HCT116 (cell line): ENCODE measurements around the gene HOXB2. TPM values are rescaled to one million over a fixed set of nuclear protein-coding genes. Genes with fewer than 3 reads are reported as not detected.

Source experiments
- ATAC-seq: fragments of 200-7000 bp; cut with Tn5 transposase; 2 replicates; pipeline ENCODE4 v1.9.1; 2020; ENCODE audit warnings: mild to moderate bottlenecking, moderate library complexity
- BruUV-seq: library from RNA; stranded (reverse); fragments of 400-500 nt; replicated peaks from 2 replicates; lab custom pipeline; 2021; lab: Mats Ljungman, UMichigan
- CTCF ChIA-PET: fragments of 300-600 bp; sonication (Branson Sonifier 250); formaldehyde crosslinking; loops from one replicate; lab custom pipeline; 2021; ENCODE audit warnings: antibody characterized with exemption; lab: Charles Lee
- POLR2A ChIA-PET: fragments of 300-600, 350-600 bp; sonication (Branson Sonifier 250); formaldehyde crosslinking; loops from one replicate; lab custom pipeline; 2021; ENCODE audit warnings: antibody characterized with exemption; lab: Charles Lee
- RAD21 ChIA-PET, 2 experiments: fragments of 300-600 bp; sonication (Branson Sonifier 250); formaldehyde crosslinking; loops; one replicate each; lab custom pipeline; 2023; ENCODE audit warnings: low total read pairs in 2 of 2; ENCODE audit not compliant: uncharacterized antibody in 2 of 2, unreplicated experiment in 2 of 2, low non-redundant PET in 1 of 2; lab: Charles Lee
- DNase-seq: peaks from one replicate; pipeline ENCODE4 v3.0.0-alpha.2; 2010; ENCODE audit warnings: low read depth, low spot score
- H2AFZ ChIP-seq: fragments of 200-600 bp; shearing (Covaris generic), sonication (generic); 2 replicates; pipeline ENCODE4 v1.6.1; 2017; ENCODE audit warnings: low read depth, mixed run types, mixed read lengths, antibody characterized with exemption, low read length; ENCODE audit not compliant: poor library complexity, severe bottlenecking
- H3K27ac ChIP-seq: 2 replicates; pipeline ENCODE4 v1.5.1; 2012; ENCODE audit warnings: low read depth, low read length
- H3K27me3 ChIP-seq: fragments of 200-600 bp; sonication (generic); 2 replicates; pipeline ENCODE4 v1.6.1; 2016; ENCODE audit warnings: mixed run types, low read length, mixed read lengths; ENCODE audit not compliant: insufficient read depth
- H3K36me3 ChIP-seq, 2 experiments: fragments of 200-500 bp in 1 of 2; fragments of 200-600 bp in 1 of 2; sonication (Bioruptor generic) in 1 of 2; sonication (generic) in 1 of 2; 2 replicates each; pipeline versions ENCODE4 v1.5.1 to v1.6.1; 2014 to 2016; ENCODE audit warnings: low read length in 2 of 2, inconsistent platforms in 1 of 2, mixed read lengths in 1 of 2, mixed run types in 1 of 2; ENCODE audit not compliant: insufficient read depth in 2 of 2, control insufficient read depth in 1 of 2
- H3K4me1 ChIP-seq, 2 experiments: fragments of 200-600 bp in 1 of 2; sonication (generic) in 1 of 2; 2 replicates each; pipeline versions ENCODE4 v1.5.1 to v1.6.1; 2012 to 2017; ENCODE audit warnings: low read length in 2 of 2, inconsistent platforms in 1 of 2, mild to moderate bottlenecking in 1 of 2, mixed read lengths in 1 of 2, mixed run types in 1 of 2, moderate library complexity in 1 of 2; ENCODE audit not compliant: insufficient read depth in 2 of 2, control insufficient read depth in 1 of 2
- H3K4me2 ChIP-seq: fragments of 200-600 bp; sonication (generic); 2 replicates; pipeline ENCODE4 v1.6.1; 2017; ENCODE audit warnings: mixed run types, low read length, mixed read lengths
- H3K4me3 ChIP-seq, 2 experiments: fragments of 200-600 bp in 1 of 2; sonication (generic) in 1 of 2; replicated peaks in 1 of 2; 2 replicates each; pipeline ENCODE4 v1.5.1; 2011 to 2016; ENCODE audit warnings: low read length in 2 of 2, control low read depth in 1 of 2, low read depth in 1 of 2, mild to moderate bottlenecking in 1 of 2, mixed read lengths in 1 of 2, mixed run types in 1 of 2
- H3K79me2 ChIP-seq: fragments of 200-600 bp; sonication (generic); 2 replicates; pipeline ENCODE4 v1.6.1; 2017; ENCODE audit warnings: mild to moderate bottlenecking, mixed run types, low read length, moderate library complexity, mixed read lengths; ENCODE audit not compliant: insufficient read depth
- H3K9ac ChIP-seq: fragments of 200-600 bp; sonication (generic); 2 replicates; pipeline ENCODE4 v1.6.1; 2016; ENCODE audit warnings: low read length, mixed read lengths
- H3K9me2 ChIP-seq: fragments of 200-600 bp; sonication (generic), shearing (Covaris generic); 2 replicates; pipeline ENCODE4 v1.6.1; 2017; ENCODE audit warnings: mixed run types, mild to moderate bottlenecking, moderate library complexity; ENCODE audit not compliant: insufficient read depth
- H3K9me3 ChIP-seq, 2 experiments: fragments of 200-500 bp in 1 of 2; fragments of 200-600 bp in 1 of 2; sonication (Bioruptor generic) in 1 of 2; sonication (generic) in 1 of 2; 2 replicates each; pipeline ENCODE4 v1.6.1; 2014 to 2017; ENCODE audit warnings: low read length in 2 of 2, mixed read lengths in 2 of 2, inconsistent platforms in 1 of 2, low read depth in 1 of 2, mild to moderate bottlenecking in 1 of 2, mixed run types in 1 of 2, moderate library complexity in 1 of 2; ENCODE audit not compliant: control insufficient read depth in 1 of 2, insufficient read depth in 1 of 2
- H4K20me1 ChIP-seq: fragments of 200-600 bp; sonication (generic), shearing (Covaris generic); 2 replicates; pipeline ENCODE4 v1.6.1; 2017; ENCODE audit warnings: mixed run types, mild to moderate bottlenecking, moderate library complexity; ENCODE audit not compliant: insufficient read depth
- CBX3 ChIP-seq: IDR thresholded peaks from 2 replicates; pipeline ENCODE4 v1.6.1; 2012; ENCODE audit warnings: low read depth
- CTCF ChIP-seq, 3 experiments: fragments of 200-600 bp in 1 of 3; sonication (generic) in 1 of 3; IDR thresholded peaks in 2 of 3; conservative IDR thresholded peaks in 1 of 3; 2 replicates each; pipeline ENCODE4 v1.5.1; 2012 to 2017; ENCODE audit warnings: low read depth in 2 of 3, low read length in 2 of 3, antibody characterized with exemption in 1 of 3, borderline replicate concordance in 1 of 3, control low read depth in 1 of 3, mild to moderate bottlenecking in 1 of 3, mixed read lengths in 1 of 3, mixed run types in 1 of 3, moderate library complexity in 1 of 3; ENCODE audit not compliant: insufficient read depth in 1 of 3
- EZH2 ChIP-seq: fragments of 200-600 bp; sonication (generic); IDR thresholded peaks from 2 replicates; pipeline ENCODE4 v1.6.1; 2017; ENCODE audit warnings: antibody characterized with exemption, mixed run types
- EZH2phosphoT487 ChIP-seq: fragments of 200-600 bp; IDR thresholded peaks from 2 replicates; pipeline ENCODE4 v1.6.1; 2018; ENCODE audit warnings: antibody characterized with exemption, borderline replicate concordance
- FOSL1 ChIP-seq: IDR thresholded peaks from 2 replicates; pipeline ENCODE4 v1.6.1; 2012; ENCODE audit warnings: low read depth
- REST ChIP-seq: IDR thresholded peaks from 2 replicates; pipeline ENCODE4 v1.6.1; 2012; ENCODE audit warnings: low read depth
- SIN3A ChIP-seq: IDR thresholded peaks from 2 replicates; pipeline ENCODE4 v1.6.1; 2012; ENCODE audit warnings: low read depth
- SP1 ChIP-seq: IDR thresholded peaks from 2 replicates; pipeline ENCODE4 v1.6.1; 2012; ENCODE audit warnings: low read depth
- SRF ChIP-seq: IDR thresholded peaks from 2 replicates; pipeline ENCODE4 v1.6.1; 2012; ENCODE audit warnings: low read depth
- YY1 ChIP-seq: IDR thresholded peaks from 2 replicates; pipeline ENCODE4 v1.6.1; 2011; ENCODE audit warnings: low read length, low read depth, moderate library complexity, mild to moderate bottlenecking; ENCODE audit not compliant: insufficient replicate concordance; ENCODE audit errors: extremely low read depth
- intact Hi-C: fragments of 100-400 bp; cut with micrococcal nuclease; formaldehyde crosslinking; loops from 2 replicates; pipeline ENCODE4 v1.10.0; 2022
- total RNA-seq: library from RNA; stranded (reverse); gene quantifications from one replicate; pipeline ENCODE4 v1.2.1, GENCODE V29; 2021; ENCODE audit not compliant: unreplicated experiment

Gene HOXB2
- total RNA-seq, 1 experiment from 2014 or later = 2.0 TPM

GRCh38 chr17:48569240-48569582, 24.3 kb upstream of the HOXB2 start:
- Histone ChIP-seq H3K27me3 (no peaks in the 10 kb centered on the region), H3K4me1 (no peaks in the 10 kb centered on the region), H3K9me3 (no peaks in the 10 kb centered on the region), H3K27ac (no peak overlapping the region), H3K9ac (no peak overlapping the region), H3K4me2 (no peak overlapping the region), H2AFZ (no peak overlapping the region), H4K20me1 (no peaks in the 10 kb centered on the region), H3K36me3 (no peaks in the 10 kb centered on the region; a peak in 1 of 4 replicates), H3K9me2 (no peaks in the 10 kb centered on the region), H3K79me2 (peaks cover 65% of the 10 kb centered on the region), H3K4me3 (no peak overlapping the region)
- no peak for ATAC-seq
- no TSS peak for BruUV-seq
- DNase-seq = no peak
- TF ChIP-seq CBX3 = no peak
- TF ChIP-seq REST = no peak
- no peak for TF ChIP-seq YY1
- TF ChIP-seq FOSL1 = no peak
- no peak for TF ChIP-seq SP1
- no peak for TF ChIP-seq SIN3A
- TF ChIP-seq CTCF (IDR thresholded peaks at IDR 0.05 in 2 of 3, conservative IDR thresholded peaks at IDR 0.05 in 1 of 3; ENCODE audit: borderline replicate concordance in 1 of 3, insufficient read depth in 1 of 3, low read depth in 2 of 3, low read length in 2 of 3) = no peak
- no peak for TF ChIP-seq EZH2phosphoT487
- no peak for TF ChIP-seq SRF
- TF ChIP-seq EZH2 = no peak
- intact Hi-C loops = no loop called here
- ChIA-PET POLR2A (no interaction called here), RAD21 (no interaction called here), CTCF (no interaction called here)
